ENCODE results near the gene TCERG1L. TPM values are rescaled to one million over a fixed set of nuclear protein-coding genes. Genes with fewer than 3 reads are reported as not detected.

TCERG1L gene
- total RNA-seq, 1 donor from 2014 or later, result not detected

DNA sequence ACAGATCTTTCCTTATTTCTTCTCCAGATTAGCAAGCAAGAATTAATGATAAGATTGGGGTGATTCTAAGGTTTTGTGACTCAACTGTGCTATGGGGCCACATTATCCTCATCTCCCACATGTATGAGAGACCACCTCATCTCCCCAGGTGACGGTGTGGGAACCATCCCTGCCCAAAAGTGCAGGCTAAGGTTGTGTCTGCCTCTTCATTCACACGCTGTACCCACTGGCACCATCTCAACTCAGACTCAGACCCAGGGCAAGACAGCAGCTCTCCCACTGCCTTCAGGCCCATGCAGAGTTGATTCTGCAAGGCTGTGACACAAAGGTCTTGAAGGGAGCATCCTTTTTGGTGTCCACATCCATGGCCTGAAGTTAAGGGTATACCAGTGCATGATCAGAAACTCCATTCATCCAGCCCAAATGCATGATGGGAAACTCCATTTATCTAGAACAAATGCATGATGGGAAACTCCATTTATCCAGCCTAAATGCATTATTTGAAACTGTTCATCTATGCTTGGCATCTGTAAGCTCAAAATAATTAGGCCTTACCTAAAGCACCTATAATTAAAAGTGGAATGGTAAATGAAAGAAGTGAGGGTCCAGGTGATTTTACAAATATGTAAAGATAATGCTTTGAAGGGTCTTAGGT lies 99.4 kb downstream of the TCERG1L start:
- no peak overlapping the region for H3K4me3 ChIP-seq
- intact Hi-C loops (cut with DNase I), result no loop called here
- H3K4me1 ChIP-seq, result no peaks in the 10 kb centered on the region
- H3K36me3 ChIP-seq, result no peaks in the 10 kb centered on the region
- no peak overlapping the region for H3K27ac ChIP-seq
- DNase-seq (no peak), ATAC-seq (no peak)
- H3K9me3 ChIP-seq, result no peaks in the 10 kb centered on the region
- H3K27me3 ChIP-seq, result no peaks in the 10 kb centered on the region
- no peak for TF ChIP-seq CTCF (IDR thresholded peaks at IDR 0.05)

- ATAC-seq (no peak), DNase-seq (peak; percentile 46)
- Histone ChIP-seq H3K9me3 (no peaks in the 10 kb centered on the region), H3K27me3 (no peaks in the 10 kb centered on the region), H3K36me3 (no peaks in the 10 kb centered on the region), H3K4me3 (no peak overlapping the region), H3K27ac (no peak overlapping the region), H3K4me1 (no peaks in the 10 kb centered on the region)
- no peak for TF ChIP-seq CTCF (IDR thresholded peaks at IDR 0.05)
- intact Hi-C loops (cut with DNase I), result no loop called here
Observed at GRCh38 chr10:131211559-131211958, 100.0 kb downstream of the TCERG1L start.

GRCh38 chr10:131211146-131211545 lies 100.4 kb downstream of the TCERG1L start:
- H3K27ac ChIP-seq, result no peak overlapping the region
- TF ChIP-seq CTCF (IDR thresholded peaks at IDR 0.05), result no peak
- DNase-seq (peak; percentile 38), ATAC-seq (no peak)
- intact Hi-C loops (cut with DNase I), result no loop called here
- H3K9me3 ChIP-seq, result no peaks in the 10 kb centered on the region
- no peaks in the 10 kb centered on the region for H3K4me1 ChIP-seq
- no peaks in the 10 kb centered on the region for H3K36me3 ChIP-seq
- H3K27me3 ChIP-seq, result no peaks in the 10 kb centered on the region
- no peak overlapping the region for H3K4me3 ChIP-seq

DNA sequence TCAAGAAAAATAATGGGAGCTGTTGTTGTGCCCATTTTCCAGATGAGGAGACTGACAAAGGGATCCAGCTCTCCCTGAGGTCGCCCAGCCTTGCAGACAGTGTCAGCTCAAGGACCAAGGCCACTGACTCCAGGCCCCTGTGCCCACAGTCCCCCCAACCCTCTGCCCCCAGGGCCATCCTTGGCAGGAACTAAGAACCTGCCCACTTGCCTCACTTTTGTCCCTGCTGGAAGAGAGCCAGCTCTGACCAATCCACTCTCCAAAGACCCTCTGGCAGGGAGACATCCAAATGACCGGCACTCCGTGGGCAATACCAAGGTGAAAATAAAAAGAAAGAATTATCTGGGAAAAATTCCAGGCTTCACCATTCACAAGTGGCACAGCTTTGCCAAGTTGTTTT lies 101.3 kb downstream of the TCERG1L start:
- Histone ChIP-seq H3K27ac (no peak overlapping the region), H3K9me3 (no peaks in the 10 kb centered on the region), H3K4me3 (no peak overlapping the region), H3K27me3 (no peaks in the 10 kb centered on the region), H3K36me3 (no peaks in the 10 kb centered on the region), H3K4me1 (no peaks in the 10 kb centered on the region)
- ATAC-seq (no peak), DNase-seq (no peak)
- intact Hi-C loops (cut with DNase I), result no loop called here
- no peak for TF ChIP-seq CTCF (IDR thresholded peaks at IDR 0.05)

DNA sequence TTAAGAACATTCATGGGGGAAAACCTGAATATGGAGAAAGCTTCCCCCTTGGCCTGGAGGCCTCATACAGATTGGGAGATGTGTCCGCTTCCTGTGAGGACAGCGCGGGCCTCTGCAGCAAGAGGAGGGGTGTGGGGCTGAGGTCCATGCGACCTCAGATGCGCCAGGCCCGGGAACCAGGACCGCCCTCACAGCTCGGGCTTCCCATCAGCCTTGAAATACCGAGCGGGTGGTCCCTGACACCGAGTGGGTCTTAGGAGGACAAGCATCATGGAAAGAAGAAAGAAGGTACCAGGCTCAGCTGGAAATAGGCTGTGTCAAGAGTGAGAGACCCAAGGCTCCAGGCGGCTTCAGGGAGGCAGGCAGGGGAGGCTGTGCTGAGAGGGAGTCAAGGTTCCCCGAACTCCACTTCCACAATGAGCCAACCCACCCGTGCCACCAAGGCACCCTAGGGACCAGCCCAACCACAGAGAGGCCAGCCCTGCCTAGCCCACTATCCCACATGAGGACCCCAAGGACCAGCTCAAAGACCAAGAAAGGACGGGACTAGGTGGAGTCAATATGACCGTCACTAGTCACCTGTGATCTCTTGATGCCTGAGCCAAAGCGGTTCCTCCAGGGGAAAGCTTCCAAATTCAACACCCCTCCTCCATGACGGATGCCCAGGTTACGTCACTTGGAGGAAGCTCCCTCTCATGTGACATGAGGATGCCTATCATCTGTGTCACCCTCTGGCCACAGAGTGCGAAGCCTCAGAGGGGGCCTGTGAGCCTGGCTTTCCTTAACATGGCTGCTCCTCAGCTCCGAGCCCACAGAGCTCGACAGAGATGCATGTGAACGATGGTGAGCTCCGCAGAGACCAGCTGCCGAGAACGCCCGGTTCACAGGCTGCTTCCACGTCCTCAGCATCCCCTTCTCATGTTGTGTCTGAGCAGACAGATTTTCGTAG lies 103.7 kb downstream of the TCERG1L start:
- peak; percentile 51 for DNase-seq
- intact Hi-C loops (cut with DNase I), result no loop called here

More for the DNA sequence above, 103.7 kb downstream of the TCERG1L start:
- Histone ChIP-seq H3K4me3 (no peak overlapping the region), H3K4me1 (no peaks in the 10 kb centered on the region), H3K36me3 (no peaks in the 10 kb centered on the region), H3K9me3 (no peaks in the 10 kb centered on the region), H3K27me3 (no peaks in the 10 kb centered on the region), H3K27ac (no peak overlapping the region)
- no peak for TF ChIP-seq CTCF (IDR thresholded peaks at IDR 0.05)
- ATAC-seq, result no peak

All from upper lobe of right lung (tissue), 1 donor.